Naive B cell (primary cell): Measurements from ENCODE around the gene TNS2. TPM values are rescaled to one million over a fixed set of nuclear protein-coding genes. Genes with fewer than 3 reads are reported as not detected.

Source experiments
- ATAC-seq, 2 donors: fragments of 150-1000 bp; cut with Tn5 transposase; 2 replicates each; pipeline ENCODE4 v1.10.0; 2021; ENCODE audit warnings: low read depth in 2 of 2, mild to moderate bottlenecking in 2 of 2, moderate library complexity in 2 of 2
- DNase-seq: peaks from one replicate; pipeline ENCODE4 v3.0.0; 2022
- H3K27ac Mint-ChIP-seq, 6 donors: one replicate each; pipeline ENCODE4 v1.8.0; 2020 to 2022; ENCODE audit warnings: mild to moderate bottlenecking in 6 of 6, mixed read lengths in 6 of 6, moderate library complexity in 5 of 6, inconsistent platforms in 2 of 6
- H3K27me3 Mint-ChIP-seq, 3 donors: one replicate each; pipeline ENCODE4 v1.8.0; 2021 to 2022; ENCODE audit warnings: mixed read lengths in 3 of 3, mild to moderate bottlenecking in 1 of 3
- H3K36me3 Mint-ChIP-seq, 2 donors: one replicate each; pipeline ENCODE4 v1.8.0; 2020 to 2022; ENCODE audit warnings: mixed read lengths in 2 of 2, inconsistent platforms in 1 of 2, mild to moderate bottlenecking in 1 of 2
- H3K4me1 Mint-ChIP-seq, 3 donors: one replicate each; pipeline ENCODE4 v1.8.0; 2020 to 2022; ENCODE audit warnings: mixed read lengths in 3 of 3, inconsistent platforms in 1 of 3, mild to moderate bottlenecking in 1 of 3, moderate library complexity in 1 of 3
- H3K4me3 Mint-ChIP-seq, 8 donors: one replicate each; pipeline ENCODE4 v1.8.0; 2020 to 2022; ENCODE audit warnings: mild to moderate bottlenecking in 8 of 8, mixed read lengths in 8 of 8, moderate library complexity in 8 of 8, inconsistent platforms in 2 of 8
- H3K9me3 Mint-ChIP-seq, 7 donors: one replicate each; pipeline ENCODE4 v1.8.0; 2020 to 2022; ENCODE audit warnings: mixed read lengths in 7 of 7, mild to moderate bottlenecking in 5 of 7, inconsistent platforms in 2 of 7, moderate library complexity in 1 of 7
- polyA plus RNA-seq, 6 donors: library from polyadenylated mRNA; unstranded; fragments of 300-500 nt; fragmentation: Illumina TruSeq; gene quantifications; one replicate each; pipeline ENCODE4 v1.2.3, GENCODE V29; 2021; ENCODE audit warnings: low read depth in 6 of 6

Gene TNS2
- polyA plus RNA-seq, 6 donors from 2014 or later: 0.05 to 0.91 (median 0.47) TPM; not detected in 1

- Mint-ChIP-seq H3K9me3 (no peaks in the 10 kb centered on the region), H3K4me3 (peak overlapping the region; percentile 87 to 99 (median 94)), H3K27ac (peak overlapping the region; percentile 32 to 94 (median 88)), H3K4me1 (peaks cover 15 to 18% (median 16%) of the 10 kb centered on the region in 3 donors), H3K27me3 (no peaks in the 10 kb centered on the region), H3K36me3 (no peaks in the 10 kb centered on the region)
- peak; percentile 42 for DNase-seq
- peak; percentile 16 to 25 for ATAC-seq
These were observed 3.1 kb upstream of the TNS2 start for GRCh38 chr12:53046655-53047220.

GRCh38 chr12:53047221-53048032 is 2.4 kb upstream of the TNS2 start:
- H3K27me3 Mint-ChIP-seq: no peaks in the 10 kb centered on the region
- peak overlapping the region; percentile 42 to 99 (median 77) for H3K4me3 Mint-ChIP-seq
- ATAC-seq (peak; percentile 76 to 79), DNase-seq (peak; percentile 76)
- H3K36me3 Mint-ChIP-seq: no peaks in the 10 kb centered on the region
- no peaks in the 10 kb centered on the region for H3K9me3 Mint-ChIP-seq
- H3K27ac Mint-ChIP-seq: peak overlapping the region in 3 of 6 donors; percentile 42 to 89 (median 56)
- peaks cover 15 to 20% (median 16%) of the 10 kb centered on the region in 3 donors for H3K4me1 Mint-ChIP-seq

- H3K4me3 Mint-ChIP-seq: peak overlapping the region; percentile 29 to 92 (median 72)
- no peaks in the 10 kb centered on the region for H3K9me3 Mint-ChIP-seq
- H3K27me3 Mint-ChIP-seq: no peaks in the 10 kb centered on the region
- H3K27ac Mint-ChIP-seq: peak overlapping the region in 1 of 6 donors; percentile 56
- ATAC-seq: no peak
- DNase-seq: no peak
- H3K4me1 Mint-ChIP-seq: peaks cover 15 to 20% (median 16%) of the 10 kb centered on the region in 3 donors
- no peaks in the 10 kb centered on the region for H3K36me3 Mint-ChIP-seq
These were observed 1.7 kb upstream of the TNS2 start for GRCh38 chr12:53048033-53048779.

GRCh38 chr12:53048780-53049401 is 974 bp upstream of the TNS2 start:
- peak overlapping the region in 4 of 8 donors; percentile 15 to 69 (median 44) for H3K4me3 Mint-ChIP-seq
- H3K36me3 Mint-ChIP-seq: no peaks in the 10 kb centered on the region
- DNase-seq (no peak), ATAC-seq (no peak)
- peak overlapping the region in 1 of 6 donors; percentile 95 for H3K27ac Mint-ChIP-seq
- no peaks in the 10 kb centered on the region for H3K9me3 Mint-ChIP-seq
- peaks cover 22 to 27% (median 22%) of the 10 kb centered on the region in 3 donors for H3K4me1 Mint-ChIP-seq
- H3K27me3 Mint-ChIP-seq: no peaks in the 10 kb centered on the region

- no peaks in the 10 kb centered on the region for H3K9me3 Mint-ChIP-seq
- ATAC-seq (no peak), DNase-seq (no peak)
- H3K27ac Mint-ChIP-seq: no peak overlapping the region
- H3K27me3 Mint-ChIP-seq: no peaks in the 10 kb centered on the region
- H3K4me3 Mint-ChIP-seq: peak overlapping the region in 1 of 8 donors; percentile 4
- H3K36me3 Mint-ChIP-seq: no peaks in the 10 kb centered on the region
- H3K4me1 Mint-ChIP-seq: peaks cover 21 to 28% (median 23%) of the 10 kb centered on the region in 3 donors
These were observed 677 bp downstream of the TNS2 start for GRCh38 chr12:53050426-53051057.

- H3K27me3 Mint-ChIP-seq: no peaks in the 10 kb centered on the region
- no peaks in the 10 kb centered on the region for H3K36me3 Mint-ChIP-seq
- peaks cover 17 to 21% (median 21%) of the 10 kb centered on the region in 3 donors for H3K4me1 Mint-ChIP-seq
- H3K4me3 Mint-ChIP-seq: peak overlapping the region in 3 of 8 donors; percentile 4 to 55 (median 9)
- H3K27ac Mint-ChIP-seq: peak overlapping the region in 2 of 6 donors; percentile 47 to 85
- no peak for ATAC-seq
- DNase-seq: no peak
- no peaks in the 10 kb centered on the region for H3K9me3 Mint-ChIP-seq
These were observed 1.4 kb downstream of the TNS2 start for GRCh38 chr12:53051058-53051880.

GRCh38 chr12:53051881-53052412 is 2.1 kb downstream of the TNS2 start:
- H3K36me3 Mint-ChIP-seq: no peaks in the 10 kb centered on the region
- no peak for ATAC-seq
- peaks cover 0 to under 1% (median 0%) of the 10 kb centered on the region in 3 donors for H3K27me3 Mint-ChIP-seq
- peak overlapping the region in 1 of 6 donors; percentile 71 for H3K27ac Mint-ChIP-seq
- no peak for DNase-seq
- no peaks in the 10 kb centered on the region for H3K9me3 Mint-ChIP-seq
- peaks cover 12 to 15% (median 15%) of the 10 kb centered on the region in 3 donors for H3K4me1 Mint-ChIP-seq
- H3K4me3 Mint-ChIP-seq: peak overlapping the region in 4 of 8 donors; percentile 60 to 68 (median 64)

GRCh38 chr12:53052419-53053217 is 2.8 kb downstream of the TNS2 start:
- Mint-ChIP-seq H3K36me3 (no peaks in the 10 kb centered on the region), H3K9me3 (no peaks in the 10 kb centered on the region), H3K27me3 (peaks cover 2 to 4% (median 3%) of the 10 kb centered on the region in 3 donors), H3K4me3 (peak overlapping the region in 1 of 8 donors; percentile 65), H3K27ac (peak overlapping the region in 2 of 6 donors; percentile 42 to 71), H3K4me1 (peaks cover 12 to 15% (median 15%) of the 10 kb centered on the region in 3 donors)
- ATAC-seq (no peak), DNase-seq (no peak)

GRCh38 chr12:53053218-53054111 is 3.6 kb downstream of the TNS2 start:
- peak; percentile 39 to 45 for ATAC-seq
- no peaks in the 10 kb centered on the region for H3K36me3 Mint-ChIP-seq
- H3K27me3 Mint-ChIP-seq: peaks cover 4 to 11% (median 9%) of the 10 kb centered on the region in 3 donors
- H3K9me3 Mint-ChIP-seq: no peaks in the 10 kb centered on the region
- peak overlapping the region; percentile 88 to 98 (median 96) for H3K4me3 Mint-ChIP-seq
- peak overlapping the region; percentile 79 to 96 (median 95) for H3K27ac Mint-ChIP-seq
- peak; percentile 47 for DNase-seq
- peaks cover 12 to 15% (median 15%) of the 10 kb centered on the region in 3 donors for H3K4me1 Mint-ChIP-seq

GRCh38 chr12:53054112-53054878 is 4.4 kb downstream of the TNS2 start:
- peak overlapping the region; percentile 88 to 98 (median 96) for H3K4me3 Mint-ChIP-seq
- H3K36me3 Mint-ChIP-seq: no peaks in the 10 kb centered on the region

More at GRCh38 chr12:53054112-53054878, 4.4 kb downstream of the TNS2 start:
- ATAC-seq (peak; percentile 91 to 92), DNase-seq (peak; percentile 92)
- H3K4me1 Mint-ChIP-seq: peaks cover 12 to 15% (median 13%) of the 10 kb centered on the region in 3 donors
- H3K27ac Mint-ChIP-seq: peak overlapping the region; percentile 79 to 96 (median 95)
- H3K27me3 Mint-ChIP-seq: peaks cover 4 to 11% (median 9%) of the 10 kb centered on the region in 3 donors
- no peaks in the 10 kb centered on the region for H3K9me3 Mint-ChIP-seq
